ENCODE results near the gene LZTFL1. TPM values are rescaled to one million over a fixed set of nuclear protein-coding genes. Genes with fewer than 3 reads are reported as not detected.

LZTFL1 gene
- total RNA-seq, 4 donors from 2014 or later = 6.4 to 14.3 (median 12.0) TPM

DNA sequence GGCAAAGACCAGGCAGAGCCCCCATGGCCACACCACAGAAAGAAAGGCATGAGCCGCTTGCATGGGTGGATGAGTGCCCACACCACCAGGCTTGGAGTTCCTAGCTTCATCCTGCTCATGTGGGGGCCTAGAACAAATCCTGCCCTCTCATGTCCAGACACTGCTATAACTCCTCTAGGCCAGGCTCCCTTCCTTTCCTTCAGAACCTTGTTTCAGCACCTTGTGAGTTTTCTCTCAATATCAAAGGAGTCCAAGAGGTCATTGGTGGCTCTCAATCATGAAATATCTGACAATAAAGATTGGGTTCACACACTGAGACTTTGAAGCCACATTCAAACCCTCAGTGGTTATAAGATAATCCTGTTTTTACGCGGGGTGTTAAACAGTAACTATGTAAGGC lies 58.3 kb downstream of the LZTFL1 start:
- intact Hi-C loops (cut with DNase I) = no loop called here
- Histone ChIP-seq H3K9me3 (no peaks in the 10 kb centered on the region), H3K27me3 (peaks cover 0 to 8% (median 0%) of the 10 kb centered on the region in 4 donors), H3K36me3 (no peaks in the 10 kb centered on the region), H3K4me3 (no peak overlapping the region), H3K27ac (no peak overlapping the region), H3K4me1 (no peaks in the 10 kb centered on the region)
- no peak for TF ChIP-seq POLR2A (IDR thresholded peaks at IDR 0.05)
- TF ChIP-seq, protein P1, sequence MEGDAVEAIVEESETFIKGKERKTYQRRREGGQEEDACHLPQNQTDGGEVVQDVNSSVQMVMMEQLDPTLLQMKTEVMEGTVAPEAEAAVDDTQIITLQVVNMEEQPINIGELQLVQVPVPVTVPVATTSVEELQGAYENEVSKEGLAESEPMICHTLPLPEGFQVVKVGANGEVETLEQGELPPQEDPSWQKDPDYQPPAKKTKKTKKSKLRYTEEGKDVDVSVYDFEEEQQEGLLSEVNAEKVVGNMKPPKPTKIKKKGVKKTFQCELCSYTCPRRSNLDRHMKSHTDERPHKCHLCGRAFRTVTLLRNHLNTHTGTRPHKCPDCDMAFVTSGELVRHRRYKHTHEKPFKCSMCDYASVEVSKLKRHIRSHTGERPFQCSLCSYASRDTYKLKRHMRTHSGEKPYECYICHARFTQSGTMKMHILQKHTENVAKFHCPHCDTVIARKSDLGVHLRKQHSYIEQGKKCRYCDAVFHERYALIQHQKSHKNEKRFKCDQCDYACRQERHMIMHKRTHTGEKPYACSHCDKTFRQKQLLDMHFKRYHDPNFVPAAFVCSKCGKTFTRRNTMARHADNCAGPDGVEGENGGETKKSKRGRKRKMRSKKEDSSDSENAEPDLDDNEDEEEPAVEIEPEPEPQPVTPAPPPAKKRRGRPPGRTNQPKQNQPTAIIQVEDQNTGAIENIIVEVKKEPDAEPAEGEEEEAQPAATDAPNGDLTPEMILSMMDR (IDR thresholded peaks at IDR 0.05) = no peak
- WGBS, 2 donors = 83 to 92% methylated on average over 1 to 3 of the region's 3 CpGs
- no peak for DNase-seq

DNA sequence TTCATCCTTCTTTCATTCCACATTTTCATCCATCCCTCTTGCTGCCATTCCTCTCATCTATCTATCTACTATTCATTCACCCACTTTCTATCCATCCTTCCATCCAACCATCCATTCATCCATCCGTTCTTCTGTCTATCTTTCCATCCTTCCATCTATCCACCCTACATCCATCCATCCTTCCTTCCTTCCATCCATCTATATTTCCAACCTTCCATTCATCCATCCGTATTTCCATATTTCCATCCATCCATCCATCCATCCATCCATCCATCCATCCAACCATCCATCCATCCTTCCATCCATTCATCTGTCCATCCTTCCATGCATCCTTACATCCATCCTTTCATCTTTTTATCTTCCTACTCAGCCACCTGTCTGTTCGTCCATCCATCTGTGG lies 59.5 kb downstream of the LZTFL1 start:
- intact Hi-C loops (cut with DNase I) = no loop called here
- WGBS, 2 donors = 80 to 90% methylated on average over 3 of the region's 3 CpGs

DNA sequence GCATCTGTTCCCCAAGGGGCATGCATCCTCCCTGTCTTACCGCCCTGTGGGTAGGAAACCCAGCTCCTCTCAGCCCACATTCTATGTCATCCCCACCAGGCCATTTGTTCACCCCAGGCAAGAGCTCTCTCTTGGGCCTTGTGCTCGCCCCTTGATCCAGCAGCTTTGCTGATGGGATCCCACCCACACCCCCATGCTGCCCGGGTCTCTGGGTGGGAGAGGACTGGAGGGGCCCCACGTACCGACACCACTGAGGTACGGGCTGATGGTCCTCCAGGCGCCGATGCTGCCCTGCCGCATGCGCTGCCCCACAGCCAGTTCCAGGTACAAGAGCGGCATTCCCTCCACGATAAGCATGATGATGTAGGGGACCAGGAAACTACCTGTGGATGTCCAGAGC lies 60.1 kb downstream of the LZTFL1 start:
- DNase-seq = no peak
- TF ChIP-seq, protein P1 (IDR thresholded peaks at IDR 0.05) = no peak
- TF ChIP-seq POLR2A (IDR thresholded peaks at IDR 0.05) = no peak
- 90 to 97% methylated on average over 3 to 7 of the region's 12 CpGs for WGBS, 2 donors
- intact Hi-C loops (cut with DNase I) = no loop called here
- no peaks in the 10 kb centered on the region for H3K4me1 ChIP-seq
- H3K4me3 ChIP-seq = no peak overlapping the region
- H3K9me3 ChIP-seq = no peaks in the 10 kb centered on the region
- no peaks in the 10 kb centered on the region for H3K36me3 ChIP-seq
- H3K27ac ChIP-seq = no peak overlapping the region
- peaks cover 0 to 3% (median 0%) of the 10 kb centered on the region in 4 donors for H3K27me3 ChIP-seq

More for the DNA sequence above, 59.5 kb downstream of the LZTFL1 start:
- no peak for DNase-seq
- Histone ChIP-seq H3K27me3 (peaks cover 0 to 8% (median 0%) of the 10 kb centered on the region in 4 donors), H3K9me3 (no peaks in the 10 kb centered on the region), H3K4me3 (no peak overlapping the region), H3K27ac (no peak overlapping the region), H3K4me1 (no peaks in the 10 kb centered on the region), H3K36me3 (no peaks in the 10 kb centered on the region)
- no peak for TF ChIP-seq POLR2A (IDR thresholded peaks at IDR 0.05)
- TF ChIP-seq, protein P1 (IDR thresholded peaks at IDR 0.05) = no peak

DNA sequence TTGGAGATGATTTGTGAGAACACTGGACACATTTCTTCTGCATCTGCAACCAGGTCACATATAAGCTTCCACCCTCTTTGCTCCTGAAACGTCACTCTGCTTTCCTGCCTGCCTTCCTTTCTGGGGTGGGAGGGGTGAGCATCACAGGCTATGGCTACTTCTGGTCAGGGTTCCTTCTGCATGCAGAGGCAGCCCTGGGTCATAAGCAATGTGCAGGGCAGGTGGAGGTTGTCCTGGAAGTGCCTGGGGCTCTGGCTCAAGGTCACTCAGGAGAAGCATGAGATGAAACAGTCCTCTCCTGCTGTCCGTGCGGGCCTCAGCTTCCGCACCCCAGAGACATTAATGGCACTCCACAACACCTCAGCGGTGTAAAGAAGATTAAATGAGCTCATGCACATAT lies 60.6 kb downstream of the LZTFL1 start:
- TF ChIP-seq, protein P1 (IDR thresholded peaks at IDR 0.05) = no peak
- TF ChIP-seq POLR2A (IDR thresholded peaks at IDR 0.05) = no peak
- no peaks in the 10 kb centered on the region for H3K36me3 ChIP-seq
- DNase-seq = no peak
- 55 to 80% methylated on average over 1 to 2 of the region's 5 CpGs for WGBS, 2 donors
- no peaks in the 10 kb centered on the region for H3K9me3 ChIP-seq
- H3K4me3 ChIP-seq = no peak overlapping the region
- intact Hi-C loops (cut with DNase I) = no loop called here
- no peak overlapping the region for H3K27ac ChIP-seq
- no peaks in the 10 kb centered on the region for H3K4me1 ChIP-seq
- peaks cover 0 to 1% (median 0%) of the 10 kb centered on the region in 4 donors for H3K27me3 ChIP-seq

DNA sequence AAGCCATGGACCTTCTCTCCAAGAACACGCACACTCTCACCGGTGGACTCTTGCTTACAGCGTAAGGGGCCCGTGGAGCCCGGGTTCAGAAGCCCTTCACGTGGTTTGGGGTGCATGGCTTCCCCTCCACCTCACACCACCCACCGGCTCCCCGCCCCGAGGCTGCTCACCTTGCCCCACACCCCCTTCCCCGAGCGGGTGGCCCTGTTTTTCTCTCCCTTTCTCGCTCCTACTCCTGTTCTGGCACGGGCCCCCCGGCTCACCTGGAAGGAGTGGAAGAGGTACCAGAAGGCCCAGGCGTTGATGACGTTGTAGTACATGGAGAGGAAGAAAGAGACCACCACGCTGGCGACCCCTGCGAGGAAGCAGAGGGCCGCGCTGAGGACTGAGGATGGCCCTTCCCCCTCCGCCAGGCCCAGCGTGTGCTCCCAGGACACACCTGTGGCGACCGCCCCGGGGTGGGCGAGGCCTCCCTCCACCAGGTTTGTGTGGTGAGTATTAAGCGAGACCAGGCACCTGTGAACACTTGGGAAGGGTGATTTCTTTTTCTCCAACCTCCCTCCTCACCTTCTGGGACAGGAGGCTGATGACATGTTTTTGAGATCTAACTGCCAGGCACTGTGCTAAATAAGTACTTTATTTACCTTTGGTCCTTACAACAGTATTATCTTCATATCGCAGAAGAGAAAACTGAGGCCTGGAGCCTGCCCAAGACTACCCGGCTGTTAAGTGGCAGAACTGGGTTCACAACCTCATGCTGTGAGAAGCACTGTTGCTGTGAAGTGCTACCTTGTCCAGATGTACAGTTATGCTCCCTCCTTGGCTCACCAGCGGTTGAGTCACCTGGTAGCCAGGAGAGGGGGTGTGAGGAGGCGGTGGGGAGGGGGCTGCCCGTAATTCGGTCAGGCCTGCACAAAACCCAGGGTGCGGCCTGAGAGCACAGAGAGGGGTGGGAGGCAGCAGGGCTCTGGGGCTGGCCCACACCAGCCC lies 61.9 kb downstream of the LZTFL1 start:
- Histone ChIP-seq H3K4me1 (no peaks in the 10 kb centered on the region), H3K27ac (no peak overlapping the region), H3K27me3 (peaks cover 0 to 10% (median 0%) of the 10 kb centered on the region in 4 donors), H3K9me3 (no peaks in the 10 kb centered on the region), H3K4me3 (no peak overlapping the region), H3K36me3 (no peaks in the 10 kb centered on the region)
- WGBS, 2 donors = 86 to 94% methylated on average over 15 to 21 of the region's 35 CpGs
- DNase-seq = no peak
- TF ChIP-seq POLR2A (IDR thresholded peaks at IDR 0.05) = no peak
- TF ChIP-seq, protein P1 (IDR thresholded peaks at IDR 0.05) = no peak
- intact Hi-C loops (cut with DNase I) = no loop called here

Measured in esophagus squamous epithelium (tissue), 5 donors.